H9 (cell line): ENCODE results near the gene RGR. TPM values are rescaled to one million over a fixed set of nuclear protein-coding genes. Genes with fewer than 3 reads are reported as not detected.

Source experiments
- DNase-seq: peaks from one replicate; pipeline ENCODE4 v3.0.0-alpha.2; 2017
- H2AFZ ChIP-seq: one replicate; pipeline ENCODE4 v1.6.1; 2013; ENCODE audit warnings: mild to moderate bottlenecking, low read length, control low read depth, moderate library complexity
- H2AK5ac ChIP-seq: 2 replicates; pipeline ENCODE4 v1.6.1; 2013; ENCODE audit warnings: low read length, control low read depth, mixed read lengths; ENCODE audit not compliant: insufficient read length
- H2BK120ac ChIP-seq: one replicate; pipeline ENCODE4 v1.6.1; 2013; ENCODE audit warnings: low read depth, mild to moderate bottlenecking, low read length, control low read depth, inconsistent platforms; ENCODE audit not compliant: poor library complexity, severe bottlenecking
- H2BK12ac ChIP-seq: 2 replicates; pipeline ENCODE4 v1.6.1; 2013; ENCODE audit warnings: low read length, control low read depth, mixed read lengths, low read depth; ENCODE audit not compliant: insufficient read length
- H2BK15ac ChIP-seq: 2 replicates; pipeline ENCODE4 v1.6.1; 2013; ENCODE audit warnings: low read depth, low read length, control low read depth
- H2BK20ac ChIP-seq: one replicate; pipeline ENCODE4 v1.6.1; 2013; ENCODE audit warnings: low read depth, mild to moderate bottlenecking, low read length, control low read depth, inconsistent platforms; ENCODE audit not compliant: poor library complexity, severe bottlenecking
- H2BK5ac ChIP-seq: 2 replicates; pipeline ENCODE4 v1.6.1; 2013; ENCODE audit warnings: low read length, control low read depth, mixed read lengths; ENCODE audit not compliant: insufficient read length
- H3K14ac ChIP-seq: 2 replicates; pipeline ENCODE4 v1.6.1; 2013; ENCODE audit warnings: low read length, control low read depth; ENCODE audit not compliant: insufficient read depth
- H3K18ac ChIP-seq: 2 replicates; pipeline ENCODE4 v1.6.1; 2013; ENCODE audit warnings: low read depth, mild to moderate bottlenecking, mixed read lengths, low read length, control low read depth; ENCODE audit not compliant: insufficient read length
- H3K23ac ChIP-seq: 2 replicates; pipeline ENCODE4 v1.6.1; 2013; ENCODE audit warnings: low read length, control low read depth, mixed read lengths, low read depth; ENCODE audit not compliant: insufficient read length
- H3K23me2 ChIP-seq: 2 replicates; pipeline ENCODE4 v1.6.1; 2013; ENCODE audit warnings: low read depth, mild to moderate bottlenecking, mixed read lengths, low read length, control low read depth; ENCODE audit not compliant: insufficient read length, poor library complexity, severe bottlenecking
- H3K27ac ChIP-seq: 2 replicates; pipeline ENCODE4 v1.5.1; 2013; ENCODE audit warnings: low read length, control low read depth, mixed read lengths, low read depth; ENCODE audit not compliant: insufficient read length
- H3K27me3 ChIP-seq: 2 replicates; pipeline ENCODE4 v1.6.1; 2013; ENCODE audit warnings: low read length, control low read depth, inconsistent platforms; ENCODE audit not compliant: insufficient read depth
- H3K4ac ChIP-seq: 2 replicates; pipeline ENCODE4 v1.6.1; 2013; ENCODE audit warnings: low read depth, mild to moderate bottlenecking, control low read depth, inconsistent platforms, low read length, moderate library complexity
- H3K4me1 ChIP-seq: 2 replicates; pipeline ENCODE4 v1.6.1; 2013; ENCODE audit warnings: low read length, control low read depth, inconsistent platforms; ENCODE audit not compliant: insufficient read depth
- H3K4me2 ChIP-seq: 2 replicates; pipeline ENCODE4 v1.6.1; 2013; ENCODE audit warnings: low read length, control low read depth, mixed read lengths; ENCODE audit not compliant: insufficient read length, insufficient read depth
- H3K56ac ChIP-seq: 2 replicates; pipeline ENCODE4 v1.6.1; 2013; ENCODE audit warnings: low read depth, mild to moderate bottlenecking, mixed read lengths, low read length, control low read depth; ENCODE audit not compliant: insufficient read length
- H3K79me1 ChIP-seq: 2 replicates; pipeline ENCODE4 v1.6.1; 2013; ENCODE audit warnings: low read depth, mild to moderate bottlenecking, moderate library complexity, low read length, control low read depth, inconsistent platforms; ENCODE audit not compliant: insufficient read depth, poor library complexity, severe bottlenecking
- H3K79me2 ChIP-seq: 2 replicates; pipeline ENCODE4 v1.6.1; 2013; ENCODE audit warnings: low read length, control low read depth, inconsistent platforms; ENCODE audit not compliant: insufficient read depth
- H3K9ac ChIP-seq: 2 replicates; pipeline ENCODE4 v1.6.1; 2013; ENCODE audit warnings: low read length, control low read depth, mixed read lengths; ENCODE audit not compliant: insufficient read length; ENCODE audit errors: extremely low read depth
- H3K9me3 ChIP-seq: one replicate; pipeline ENCODE4 v1.6.1; 2013; ENCODE audit warnings: low read depth, low read length, inconsistent platforms; ENCODE audit not compliant: control insufficient read depth
- H3T11ph ChIP-seq: one replicate; pipeline ENCODE4 v1.6.1; 2013; ENCODE audit warnings: mild to moderate bottlenecking, low read length, control low read depth, inconsistent platforms
- H4K20me1 ChIP-seq: one replicate; pipeline ENCODE4 v1.6.1; 2013; ENCODE audit not compliant: control insufficient read depth, insufficient read length, insufficient read depth
- H4K5ac ChIP-seq: 2 replicates; pipeline ENCODE4 v1.6.1; 2013; ENCODE audit warnings: low read depth, mild to moderate bottlenecking, mixed read lengths, low read length, control low read depth; ENCODE audit not compliant: insufficient read length
- H4K8ac ChIP-seq: replicated peaks from 2 replicates; pipeline ENCODE4 v1.6.1; 2013; ENCODE audit warnings: low read length, control low read depth, mixed read lengths, low read depth; ENCODE audit not compliant: insufficient read length
- H4K91ac ChIP-seq: 2 replicates; pipeline ENCODE4 v1.6.1; 2013; ENCODE audit warnings: low read depth, mild to moderate bottlenecking, moderate library complexity, mixed read lengths, low read length, control low read depth; ENCODE audit not compliant: insufficient read length
- H3K27ac Mint-ChIP-seq, 3 experiments: 2 replicates in 2 of 3; 3 replicates in 1 of 3; pipeline ENCODE4 v1.8.0; 2020 to 2021; ENCODE audit warnings: mixed read lengths in 3 of 3, mild to moderate bottlenecking in 1 of 3, moderate library complexity in 1 of 3
- H3K27me3 Mint-ChIP-seq: 2 replicates; pipeline ENCODE4 v1.8.0; 2021; ENCODE audit warnings: low read depth, mild to moderate bottlenecking, moderate library complexity, mixed read lengths
- H3K36me3 Mint-ChIP-seq, 3 experiments: 2 replicates in 2 of 3; 3 replicates in 1 of 3; pipeline ENCODE4 v1.8.0; 2020 to 2021; ENCODE audit warnings: low read depth in 3 of 3, mixed read lengths in 3 of 3; ENCODE audit not compliant: insufficient read depth in 1 of 3
- H3K4me1 Mint-ChIP-seq, 2 experiments: 2 replicates each; pipeline ENCODE4 v1.8.0; 2020; ENCODE audit warnings: mixed read lengths in 2 of 2
- H3K4me3 Mint-ChIP-seq, 2 experiments: 2 replicates in 1 of 2; 3 replicates in 1 of 2; pipeline ENCODE4 v1.8.0; 2020 to 2021; ENCODE audit warnings: mild to moderate bottlenecking in 2 of 2, mixed read lengths in 2 of 2, moderate library complexity in 1 of 2
- H3K9me3 Mint-ChIP-seq, 2 experiments: 2 replicates in 1 of 2; 3 replicates in 1 of 2; pipeline ENCODE4 v1.8.0; 2020; ENCODE audit warnings: mild to moderate bottlenecking in 2 of 2, mixed read lengths in 2 of 2, moderate library complexity in 1 of 2
- WGBS: extraction: QIAGEN DNeasy Blood & Tissue Kit; methylation state at CpG from one replicate; pipeline ENCODE4 v1.1.7; 2013; ENCODE audit warnings: missing lambda C conversion rate, low lambda C conversion rate, mixed read lengths; ENCODE audit not compliant: insufficient read length; ENCODE audit errors: extremely low coverage; 5-methylcytosine and 5-hydroxymethylcytosine counted together
- total RNA-seq: library from RNA; stranded (reverse); gene quantifications from 2 replicates; pipeline ENCODE4 v1.2.1, GENCODE V29; 2021
- TF ChIP-seq, protein P1 (sequence below): fragments of 200-600 bp; sonication (generic); conservative IDR thresholded peaks from 3 replicates; pipeline ENCODE4 v1.8.0; 2021; ENCODE audit warnings: antibody characterized with exemption, mild to moderate bottlenecking

The RGR gene
- total RNA-seq, 1 experiment from 2014 or later: not detected

GRCh38 chr10:84302223-84302622 lies 57.4 kb downstream of the RGR start:
- Histone ChIP-seq H2BK15ac (no peak overlapping the region), H2BK120ac (no peak overlapping the region), H3K23me2 (no peaks in the 10 kb centered on the region), H3K27ac (peak overlapping the region; percentile 40), H3K4ac (no peak overlapping the region), H3K9ac (no peak overlapping the region), H3K4me1 (peaks cover 4% of the 10 kb centered on the region; the same call in 1 of the 2 replicates), H2AK5ac (no peak overlapping the region), H3K56ac (no peak overlapping the region), H3K79me2 (no peaks in the 10 kb centered on the region), H3K18ac (no peak overlapping the region), H2AFZ (no peak overlapping the region), H3K79me1 (no peaks in the 10 kb centered on the region), H4K91ac (no peak overlapping the region), H3K27me3 (no peaks in the 10 kb centered on the region), H3K4me2 (no peak overlapping the region), H2BK20ac (no peak overlapping the region), H4K5ac (no peak overlapping the region), H4K20me1 (no peaks in the 10 kb centered on the region), H3K23ac (no peak overlapping the region), H2BK5ac (no peak overlapping the region), H2BK12ac (peak overlapping the region; percentile 35), H3T11ph (no peak overlapping the region), H3K9me3 (no peaks in the 10 kb centered on the region), H4K8ac (no peak overlapping the region), H3K14ac (no peak overlapping the region; the same call in 1 of the 2 replicates)
- Mint-ChIP-seq H3K4me1 (peaks cover 5 to 10% of the 10 kb centered on the region in 2 experiments), H3K36me3 (no peaks in the 10 kb centered on the region), H3K27me3 (no peaks in the 10 kb centered on the region), H3K27ac (no peak overlapping the region), H3K4me3 (no peak overlapping the region), H3K9me3 (no peaks in the 10 kb centered on the region)
- no peak for DNase-seq
- WGBS: no CpG with 5 or more reads among the region's 2 CpGs
- TF ChIP-seq, protein P1, sequence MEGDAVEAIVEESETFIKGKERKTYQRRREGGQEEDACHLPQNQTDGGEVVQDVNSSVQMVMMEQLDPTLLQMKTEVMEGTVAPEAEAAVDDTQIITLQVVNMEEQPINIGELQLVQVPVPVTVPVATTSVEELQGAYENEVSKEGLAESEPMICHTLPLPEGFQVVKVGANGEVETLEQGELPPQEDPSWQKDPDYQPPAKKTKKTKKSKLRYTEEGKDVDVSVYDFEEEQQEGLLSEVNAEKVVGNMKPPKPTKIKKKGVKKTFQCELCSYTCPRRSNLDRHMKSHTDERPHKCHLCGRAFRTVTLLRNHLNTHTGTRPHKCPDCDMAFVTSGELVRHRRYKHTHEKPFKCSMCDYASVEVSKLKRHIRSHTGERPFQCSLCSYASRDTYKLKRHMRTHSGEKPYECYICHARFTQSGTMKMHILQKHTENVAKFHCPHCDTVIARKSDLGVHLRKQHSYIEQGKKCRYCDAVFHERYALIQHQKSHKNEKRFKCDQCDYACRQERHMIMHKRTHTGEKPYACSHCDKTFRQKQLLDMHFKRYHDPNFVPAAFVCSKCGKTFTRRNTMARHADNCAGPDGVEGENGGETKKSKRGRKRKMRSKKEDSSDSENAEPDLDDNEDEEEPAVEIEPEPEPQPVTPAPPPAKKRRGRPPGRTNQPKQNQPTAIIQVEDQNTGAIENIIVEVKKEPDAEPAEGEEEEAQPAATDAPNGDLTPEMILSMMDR: no peak
